ENCODE data around the gene ALPK1.

Gene ALPK1

DNA sequence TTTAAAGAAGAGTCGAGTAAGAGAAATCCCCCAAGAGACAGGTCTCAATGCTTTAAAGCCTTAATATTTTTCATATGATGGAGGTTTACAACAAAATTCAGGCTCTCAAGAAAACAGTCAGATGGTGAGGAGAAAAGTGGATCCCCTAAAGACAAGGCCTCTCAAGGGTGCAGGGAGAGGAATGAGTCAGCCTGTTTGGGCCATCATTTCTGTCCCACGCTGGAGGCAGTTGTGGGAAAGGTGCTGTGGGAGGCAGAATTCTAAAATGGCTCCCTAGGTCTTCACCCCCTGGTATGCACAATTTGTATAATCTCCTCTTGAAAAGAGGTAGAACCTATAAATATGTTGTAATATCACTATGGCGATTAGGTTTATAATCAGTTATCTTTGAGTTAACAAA is 6.8 kb upstream of the ALPK1 start:
- TF ChIP-seq POLR2AphosphoS5 (IDR thresholded peaks at IDR 0.05; ENCODE audit: low read depth, low read length): no peak
- no peak for TF ChIP-seq FOXP2 (optimal IDR thresholded peaks at IDR 0.05; ENCODE audit: borderline replicate concordance, extremely low read depth, extremely low read length, insufficient read depth)
- TF ChIP-seq SIN3A (IDR thresholded peaks at IDR 0.05; ENCODE audit: borderline replicate concordance, insufficient read depth, low read length): no peak
- no peak for TF ChIP-seq TAF1 (IDR thresholded peaks at IDR 0.05; ENCODE audit: borderline replicate concordance, insufficient read depth, low read length)
- TF ChIP-seq REST (IDR thresholded peaks at IDR 0.05; ENCODE audit: insufficient read depth in 1 of 2, low read depth in 2 of 2, low read length in 2 of 2): no peak

DNA sequence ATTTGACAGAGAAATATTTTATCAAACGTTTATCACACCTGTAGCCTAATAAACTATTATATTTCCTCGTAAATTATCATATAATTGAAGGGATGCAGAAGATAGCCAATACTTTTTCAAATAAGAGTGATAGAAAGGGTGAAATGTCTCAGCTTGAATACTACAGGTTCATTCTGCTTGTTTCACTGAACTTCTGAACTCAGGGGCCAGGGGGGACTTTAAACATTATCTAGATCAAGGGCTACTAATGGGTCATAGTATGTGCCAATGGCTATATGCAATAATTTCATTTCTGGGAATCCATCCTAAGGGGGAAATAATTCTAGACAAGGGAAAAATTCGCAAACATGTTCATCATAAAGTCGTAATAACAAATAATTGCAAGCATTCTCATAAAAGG is 2.6 kb downstream of the ALPK1 start:
- TF ChIP-seq FOXP2 (optimal IDR thresholded peaks at IDR 0.05; ENCODE audit: borderline replicate concordance, extremely low read depth, extremely low read length, insufficient read depth): no peak
- TF ChIP-seq SIN3A (IDR thresholded peaks at IDR 0.05; ENCODE audit: borderline replicate concordance, insufficient read depth, low read length): no peak
- no peak for TF ChIP-seq TAF1 (IDR thresholded peaks at IDR 0.05; ENCODE audit: borderline replicate concordance, insufficient read depth, low read length)
- TF ChIP-seq REST (IDR thresholded peaks at IDR 0.05; ENCODE audit: insufficient read depth in 1 of 2, low read depth in 2 of 2, low read length in 2 of 2): no peak
- no peak for TF ChIP-seq POLR2AphosphoS5 (IDR thresholded peaks at IDR 0.05; ENCODE audit: low read depth, low read length)

GRCh38 chr4:112302320-112303274 is 5.4 kb downstream of the ALPK1 start:
- TF ChIP-seq SIN3A (IDR thresholded peaks at IDR 0.05; ENCODE audit: borderline replicate concordance, insufficient read depth, low read length): no peak
- TF ChIP-seq POLR2AphosphoS5 (IDR thresholded peaks at IDR 0.05; ENCODE audit: low read depth, low read length): no peak
- no peak for TF ChIP-seq TAF1 (IDR thresholded peaks at IDR 0.05; ENCODE audit: borderline replicate concordance, insufficient read depth, low read length)

- 0 out of 4 replicates have a peak, but pooled peaks of 1 of the 2 experiments have one; percentile 12 for TF ChIP-seq REST (IDR thresholded peaks at IDR 0.05; ENCODE audit: insufficient read depth in 1 of 2, low read depth in 2 of 2, low read length in 2 of 2)
These were observed 12.2 kb downstream of the ALPK1 start for GRCh38 chr4:112309263-112309791.

GRCh38 chr4:112311516-112311915 is 14.3 kb downstream of the ALPK1 start:
- TF ChIP-seq TAF1 (IDR thresholded peaks at IDR 0.05; ENCODE audit: borderline replicate concordance, insufficient read depth, low read length) (no peak), FOXP2 (optimal IDR thresholded peaks at IDR 0.05; ENCODE audit: borderline replicate concordance, extremely low read depth, extremely low read length, insufficient read depth) (no peak), SIN3A (IDR thresholded peaks at IDR 0.05; ENCODE audit: borderline replicate concordance, insufficient read depth, low read length) (no peak), REST (IDR thresholded peaks at IDR 0.05; ENCODE audit: insufficient read depth in 1 of 2, low read depth in 2 of 2, low read length in 2 of 2) (no peak), POLR2AphosphoS5 (IDR thresholded peaks at IDR 0.05; ENCODE audit: low read depth, low read length) (no peak)
